HPDE6-E6E7 (cell line): ENCODE data around the gene RHBDF2.

Experiments
- DNase-seq: peaks from one replicate; pipeline ENCODE4 v3.0.0; 2011; ENCODE audit warnings: missing footprints; ENCODE audit errors: extremely low spot score

Gene RHBDF2

DNA sequence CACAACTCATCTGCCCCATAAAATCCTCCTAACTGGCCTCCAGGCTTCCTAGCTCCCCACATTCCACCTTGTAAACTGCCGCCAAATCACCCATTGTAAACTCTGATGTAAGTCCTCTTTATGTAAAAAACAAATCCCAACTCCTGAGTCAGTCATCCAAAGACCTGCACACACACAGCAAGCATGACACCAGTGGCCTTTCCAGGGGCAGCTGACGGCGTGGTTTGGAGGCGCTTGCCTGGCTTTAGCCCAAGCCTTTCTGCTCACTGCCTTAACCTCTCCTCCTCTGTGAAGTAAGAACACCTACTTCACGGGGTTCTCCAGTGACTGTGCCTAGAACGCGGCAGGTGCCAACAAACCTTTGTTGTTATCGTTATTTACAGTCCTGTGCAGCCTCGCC is 62.3 kb downstream of the RHBDF2 start:
- DNase-seq, result no peak

DNA sequence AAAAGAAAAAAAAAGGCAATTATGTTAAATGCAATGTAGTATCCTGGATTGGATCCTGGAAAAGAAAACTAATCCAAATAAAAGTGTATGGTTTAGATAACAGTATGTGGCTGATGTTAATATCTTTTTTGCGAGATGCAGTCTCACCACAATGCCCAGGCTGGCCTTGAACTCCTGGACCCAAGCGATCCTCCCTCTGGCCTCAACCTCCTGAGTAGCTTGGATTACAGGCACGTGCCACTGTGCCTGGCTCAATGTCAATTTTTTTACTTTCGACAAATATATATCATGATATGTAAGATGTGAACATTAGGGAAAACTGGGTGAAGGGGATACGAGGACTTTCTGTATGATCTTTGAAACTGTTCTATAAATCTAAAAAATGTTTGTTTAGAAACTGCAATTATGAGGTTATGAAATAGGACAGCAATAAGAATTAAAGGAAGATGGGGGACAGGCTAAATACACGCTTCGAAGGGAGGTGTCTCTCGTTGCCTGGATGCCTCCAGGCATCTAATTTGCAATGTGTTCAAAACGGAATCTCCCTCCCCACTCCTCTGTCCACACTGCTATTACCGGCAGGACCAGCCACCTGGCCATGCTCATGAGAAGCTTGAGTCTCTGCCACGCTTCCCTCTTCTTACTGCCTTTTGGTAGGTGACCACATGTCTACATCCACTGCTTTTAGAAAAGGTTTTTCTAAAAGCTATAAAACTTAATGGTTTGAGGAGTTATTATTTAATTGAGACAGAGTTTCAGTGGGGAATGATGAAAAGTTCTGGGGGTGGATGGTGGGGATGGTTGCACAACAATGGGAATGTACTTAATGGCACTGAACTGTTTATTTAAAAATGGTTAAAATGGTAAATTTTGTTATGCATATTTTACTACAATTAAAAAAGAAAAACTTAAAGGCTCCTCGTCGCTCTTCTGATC is 63.5 kb downstream of the RHBDF2 start:
- no peak for DNase-seq

DNA sequence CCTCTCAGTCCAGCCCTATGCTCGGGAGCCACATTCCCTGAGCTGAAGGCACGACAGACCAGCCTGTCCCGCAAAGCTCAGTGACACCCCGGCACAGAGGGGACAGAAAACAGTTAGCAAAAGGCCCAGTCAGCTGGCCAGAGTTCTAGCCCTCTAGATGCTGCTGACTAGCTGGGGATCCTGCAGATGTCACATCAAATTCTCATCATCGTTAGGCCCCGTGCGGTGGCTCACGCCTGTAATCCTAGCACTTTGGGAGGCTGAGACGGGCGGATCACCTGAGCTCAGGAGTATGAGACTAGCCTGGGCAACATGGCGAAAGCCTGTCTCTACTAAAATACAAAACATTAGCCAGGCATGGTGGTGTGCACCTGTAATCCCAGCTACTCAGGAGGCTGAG is 65.5 kb downstream of the RHBDF2 start:
- DNase-seq, result no peak

DNA sequence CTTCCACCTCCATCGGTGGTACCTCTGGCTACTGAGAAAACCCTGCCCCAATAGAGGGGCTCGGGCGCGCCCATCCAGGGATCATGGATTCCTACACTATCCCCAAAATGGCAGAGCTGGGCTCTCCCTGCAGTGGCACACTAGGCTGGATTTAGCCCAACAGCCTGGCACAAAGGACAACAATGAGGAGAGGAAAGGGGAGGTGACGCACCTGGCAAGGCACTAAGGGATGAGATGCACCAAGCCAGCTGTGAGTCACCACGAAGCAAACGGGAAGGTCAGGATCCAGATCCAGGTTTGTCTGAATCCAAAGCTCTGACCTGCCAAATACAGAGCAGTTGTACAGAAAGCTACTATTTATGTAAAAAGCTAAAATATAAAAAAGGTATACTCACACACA is 66.4 kb downstream of the RHBDF2 start:
- no peak for DNase-seq

DNA sequence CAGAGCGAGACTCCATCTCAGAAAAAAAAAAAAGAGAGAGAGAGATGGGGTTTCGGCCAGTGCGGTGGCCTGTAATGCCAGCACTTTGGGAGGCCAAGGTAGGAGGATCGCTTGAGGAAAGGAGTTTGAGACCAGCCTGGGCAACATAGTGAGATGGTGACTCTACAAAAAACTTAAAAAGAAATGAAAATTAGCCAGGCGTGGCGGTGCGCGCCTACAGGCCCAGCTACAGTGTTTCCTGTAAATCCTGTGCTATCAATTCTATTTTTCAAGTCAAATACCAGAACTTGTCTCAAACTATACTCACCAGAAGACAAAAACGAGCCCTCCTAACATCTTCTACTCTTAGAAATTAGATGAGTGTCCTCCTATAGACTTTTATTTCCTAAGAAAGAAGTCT is 67.5 kb downstream of the RHBDF2 start:
- DNase-seq, result no peak

DNA sequence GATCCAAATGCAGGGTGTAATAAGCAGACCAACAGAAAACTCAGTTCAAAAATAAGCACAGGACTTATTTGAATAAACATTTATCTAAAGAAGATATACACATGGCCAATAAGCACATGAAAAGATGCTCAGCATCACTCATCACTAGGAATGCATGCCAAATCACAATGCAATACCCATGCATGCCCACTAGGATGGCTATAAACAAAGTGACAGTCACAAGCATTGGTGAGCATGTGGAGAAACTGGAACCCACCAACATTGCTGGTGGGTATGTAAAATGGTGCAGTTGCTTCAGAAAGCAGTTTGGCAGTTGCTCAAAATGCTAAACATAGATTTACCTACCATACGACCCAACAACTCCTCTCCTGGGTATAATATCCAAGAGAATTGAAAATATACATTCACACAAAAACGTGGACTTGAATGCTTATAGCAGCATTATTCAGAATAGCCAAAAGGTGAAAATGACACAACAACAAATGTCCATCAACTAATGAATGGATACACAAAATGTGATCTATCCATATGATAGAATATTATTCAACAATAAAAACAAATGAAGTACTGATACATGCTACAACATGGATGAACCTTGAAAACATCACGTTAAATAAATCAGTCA is 68.4 kb downstream of the RHBDF2 start:
- DNase-seq, result no peak

DNA sequence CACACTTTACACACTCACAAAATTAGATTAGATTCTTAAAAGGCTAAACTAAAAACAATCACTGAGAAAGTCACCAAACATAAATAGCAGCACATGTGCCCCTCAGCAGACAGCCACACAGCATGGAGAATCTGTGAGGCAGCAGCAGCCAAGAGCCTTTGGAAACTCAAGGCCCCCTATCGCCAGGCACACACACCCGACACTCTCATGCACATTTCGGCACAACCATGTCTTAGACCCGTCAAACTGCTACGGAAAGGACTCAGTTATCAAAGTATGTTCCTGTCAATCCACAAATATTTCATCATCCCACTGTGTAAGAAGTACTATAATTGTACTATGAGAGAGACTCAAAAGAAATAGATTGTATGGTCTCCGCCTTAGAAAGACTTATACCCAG is 69.2 kb downstream of the RHBDF2 start:
- DNase-seq, result no peak

DNA sequence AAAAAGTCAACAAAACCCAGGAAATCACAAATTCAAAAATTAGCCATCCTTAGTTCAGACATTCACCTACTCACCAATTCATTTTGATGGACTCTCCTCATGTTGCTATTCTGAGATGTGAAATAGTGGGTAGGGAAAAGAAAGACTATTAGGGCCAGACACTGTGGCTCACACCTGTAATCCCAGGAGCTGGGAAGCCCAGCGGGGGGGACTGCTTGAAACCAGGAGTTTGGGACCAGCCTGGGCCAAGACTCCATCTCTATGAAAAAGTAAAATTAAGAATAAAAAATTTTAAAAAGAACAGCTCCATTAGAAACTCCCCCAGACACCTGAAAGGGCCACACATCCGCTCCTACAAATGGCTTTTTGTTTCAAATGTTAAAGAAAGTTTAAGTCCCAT is 69.7 kb downstream of the RHBDF2 start:
- DNase-seq, result no peak

DNA sequence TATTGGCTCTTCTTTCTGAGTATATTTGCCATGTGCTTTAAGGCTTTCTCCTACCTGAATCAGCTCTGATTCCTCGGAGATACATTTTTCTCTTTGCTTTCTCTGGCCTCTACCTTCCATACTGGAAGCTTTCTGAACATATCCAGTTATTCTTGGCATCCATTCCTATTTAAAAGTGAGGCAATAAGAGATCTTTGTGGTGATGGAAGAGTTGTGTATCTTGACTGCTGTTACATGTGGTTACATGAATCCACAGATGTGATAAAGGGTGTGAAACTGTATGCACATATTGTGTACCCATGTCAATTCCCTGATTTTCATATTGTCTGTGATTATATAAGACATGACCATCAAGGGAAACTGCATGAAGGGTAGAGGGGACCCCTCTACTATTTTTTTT is 72.7 kb downstream of the RHBDF2 start:
- DNase-seq, result no peak

DNA sequence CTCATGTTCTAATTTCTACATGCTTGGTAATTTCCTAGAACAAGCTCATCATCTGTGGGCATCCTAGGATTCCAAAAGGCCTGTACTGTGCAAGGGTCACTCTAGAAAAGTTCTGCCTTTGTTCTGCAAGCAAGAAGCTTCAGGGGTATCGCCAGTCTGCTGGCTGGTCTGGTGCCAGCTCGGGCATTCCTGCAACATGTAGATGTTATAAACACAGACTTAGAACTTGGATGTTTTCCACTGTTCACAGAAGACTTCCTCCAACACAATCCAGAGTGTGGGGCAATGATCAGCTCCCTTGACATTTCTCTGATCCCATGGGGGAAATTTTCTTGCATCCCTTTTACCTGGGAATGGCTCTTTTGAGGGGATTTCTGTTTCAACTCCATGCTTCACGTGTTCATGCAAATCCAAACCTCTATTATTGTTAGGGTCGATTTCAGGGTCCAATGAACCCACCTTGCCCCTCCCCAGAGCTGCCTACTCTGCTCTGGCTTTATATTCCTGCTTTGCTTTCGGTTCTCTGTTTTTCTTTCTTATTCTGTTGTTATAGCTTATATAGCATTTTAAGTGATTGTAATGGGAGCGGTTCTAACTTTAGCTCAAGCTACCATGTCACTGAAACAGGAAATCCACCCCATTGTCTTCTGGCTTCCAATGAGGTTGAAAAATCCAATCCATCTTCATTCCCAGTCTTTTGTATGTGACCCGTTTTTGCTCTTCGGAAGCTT is 73.6 kb downstream of the RHBDF2 start:
- DNase-seq, result no peak

DNA sequence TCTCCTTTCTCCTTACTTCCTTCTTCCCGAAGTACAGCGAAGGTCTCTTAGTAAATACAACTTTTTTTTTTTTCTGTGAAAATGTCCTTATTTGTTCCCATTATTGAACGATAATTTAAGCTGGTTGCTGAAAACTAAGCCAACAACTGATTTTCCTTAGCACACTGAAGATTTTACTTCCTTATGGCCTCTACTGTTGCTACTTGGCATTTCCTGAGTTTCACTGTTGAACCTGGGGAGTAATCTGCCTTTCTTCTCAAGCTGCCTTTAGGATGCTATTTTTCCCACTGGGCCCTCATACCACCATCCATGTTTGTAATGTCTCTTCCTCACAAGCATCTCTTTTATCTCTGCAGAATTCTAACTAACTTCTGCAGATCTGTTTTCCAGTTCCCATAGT is 74.4 kb downstream of the RHBDF2 start:
- no peak for DNase-seq

DNA sequence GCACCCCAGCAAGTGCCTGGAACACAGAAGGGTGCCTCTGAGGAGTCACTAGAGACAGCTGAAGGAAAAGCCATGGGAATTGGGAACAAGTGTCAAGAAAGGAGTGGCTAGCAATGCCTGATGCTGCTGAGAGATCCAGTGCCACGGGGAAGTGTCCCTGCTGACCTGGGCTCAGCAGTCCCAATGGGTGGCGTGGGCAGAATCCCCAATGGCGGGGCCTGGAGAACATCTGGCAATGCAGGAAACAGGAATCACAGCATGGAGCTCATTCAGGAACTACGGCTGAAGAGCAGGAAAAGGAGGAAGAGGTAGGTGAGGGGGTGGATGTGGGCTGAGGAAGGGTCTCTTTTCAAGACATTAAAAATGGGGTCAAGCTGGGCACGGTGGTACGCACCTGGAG is 78.4 kb downstream of the RHBDF2 start:
- no peak for DNase-seq

DNA sequence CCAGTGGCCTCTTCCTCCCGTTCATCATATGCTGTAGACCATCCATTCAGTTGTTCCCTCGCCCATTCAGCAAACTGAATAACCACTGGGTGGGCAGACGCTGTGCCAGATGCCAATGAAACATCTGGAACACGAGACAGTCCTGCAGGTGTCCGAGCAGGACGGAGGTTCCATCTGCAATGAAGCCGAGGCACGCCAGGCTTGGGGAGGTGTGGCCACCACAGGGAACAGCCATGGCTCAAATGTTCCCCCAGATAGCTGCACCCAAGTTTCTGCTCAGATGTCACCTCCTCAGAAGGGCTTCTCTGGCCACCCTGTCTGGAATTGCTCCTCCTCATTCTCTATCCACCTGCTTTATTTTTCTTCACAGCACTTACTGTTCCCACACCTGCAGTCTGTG is 78.8 kb downstream of the RHBDF2 start:
- DNase-seq, result no peak

DNA sequence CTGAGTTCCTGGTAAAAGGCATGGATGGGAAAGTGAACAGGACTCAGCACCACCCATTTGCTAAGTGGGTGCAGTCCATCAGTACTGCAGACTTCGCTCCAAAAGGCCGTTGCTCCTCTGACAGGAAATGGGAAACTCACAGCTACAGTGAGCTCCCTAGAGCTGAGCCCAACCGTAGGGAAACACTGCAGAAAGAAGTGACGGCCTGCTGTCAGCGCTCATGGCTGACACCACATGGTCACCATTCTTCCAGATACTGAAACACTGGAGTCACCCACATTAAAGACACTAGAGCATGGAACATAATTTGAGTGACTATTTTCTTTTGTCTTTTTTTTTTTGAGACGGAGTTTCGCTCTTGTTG is 80.2 kb downstream of the RHBDF2 start:
- no peak for DNase-seq
